GM19324 (cell line): ENCODE results near the gene PDE11A.

ENCODE experiments used
- ATAC-seq: cut with Tn5 transposase; IDR thresholded peaks from one replicate; pipeline ENCODE4 v1.9.1; 2021; ENCODE audit warnings: mild to moderate bottlenecking, moderate library complexity; ENCODE audit not compliant: unreplicated experiment, low FRiP score

Gene PDE11A

GRCh38 chr2:177646241-177646640 is 426.3 kb downstream of the PDE11A start:
- no peak for ATAC-seq

- ATAC-seq = no peak
These were observed 431.2 kb downstream of the PDE11A start for GRCh38 chr2:177641331-177641730.

- no peak for ATAC-seq
These were observed 432.2 kb downstream of the PDE11A start for GRCh38 chr2:177640423-177640822.

- no peak for ATAC-seq
These were observed 433.2 kb downstream of the PDE11A start for GRCh38 chr2:177639262-177639914.

- no peak for ATAC-seq
These were observed 434.1 kb downstream of the PDE11A start for GRCh38 chr2:177638507-177638906.

GRCh38 chr2:177636672-177637071 is 435.9 kb downstream of the PDE11A start:
- no peak for ATAC-seq

- no peak for ATAC-seq
These were observed 436.9 kb downstream of the PDE11A start for GRCh38 chr2:177635696-177636095.

GRCh38 chr2:177633910-177634294 is 438.7 kb downstream of the PDE11A start:
- no peak for ATAC-seq

GRCh38 chr2:177633111-177633510 is 439.5 kb downstream of the PDE11A start:
- ATAC-seq = no peak

- ATAC-seq = no peak
These were observed 440.9 kb downstream of the PDE11A start for GRCh38 chr2:177631680-177632079.

GRCh38 chr2:177629357-177630024 is 443.1 kb downstream of the PDE11A start:
- ATAC-seq = peak; percentile 45

- ATAC-seq = no peak
These were observed 443.7 kb downstream of the PDE11A start for GRCh38 chr2:177628831-177629230.

GRCh38 chr2:177625744-177626650 is 446.6 kb downstream of the PDE11A start:
- no peak for ATAC-seq

- no peak for ATAC-seq
These were observed 450.1 kb downstream of the PDE11A start for GRCh38 chr2:177622521-177622920.

- no peak for ATAC-seq
These were observed 452.6 kb downstream of the PDE11A start for GRCh38 chr2:177619986-177620385.

GRCh38 chr2:177619461-177619860 is 453.1 kb downstream of the PDE11A start:
- ATAC-seq = no peak

- ATAC-seq = peak; percentile 100
These were observed 454.0 kb downstream of the PDE11A start for GRCh38 chr2:177618255-177619253.

- ATAC-seq = no peak
These were observed 454.7 kb downstream of the PDE11A start for GRCh38 chr2:177617849-177618248.

GRCh38 chr2:177616731-177617130 is 455.8 kb downstream of the PDE11A start:
- no peak for ATAC-seq

GRCh38 chr2:177616066-177616465 is 456.5 kb downstream of the PDE11A start:
- ATAC-seq = no peak
